Activated CD8-positive, alpha-beta memory T cell treated with anti-CD3 and anti-CD28 coated beads, Interleukin-2, amount 50 U/mL, for 24 hours (primary cell): ENCODE measurements around the gene FAM76A.
A peak's percentile ranks its signal among the peaks of the same experiment; 100 is the strongest.
"Not testable (repeated sequence)": the region's sequence is repeated elsewhere in the genome, so short reads cannot be mapped to it uniquely, and the experiment has no call there.

Experiments
- DNase-seq: peaks from one replicate; pipeline ENCODE4 v3.0.0-alpha.2; 2020; ENCODE audit errors: extremely low read depth

The FAM76A gene

GRCh38 chr1:27725374-27726172 is at the start of gene FAM76A:
Gene FAM76A, plus strand, starts transcription at chr1:27725961. Its CDS starts 120 bp downstream, at chr1:27726081.
- DNase-seq: peak; percentile 97

- DNase-seq: no peak
These were observed 49.4 kb upstream of the FAM76A start for GRCh38 chr1:27676410-27676809.

GRCh38 chr1:27678747-27679146 is 47.0 kb upstream of the FAM76A start:
- no peak for DNase-seq

GRCh38 chr1:27680225-27680791 is 45.5 kb upstream of the FAM76A start:
- DNase-seq: not testable (repeated sequence)

- DNase-seq: not testable (repeated sequence)
These were observed 44.2 kb upstream of the FAM76A start for GRCh38 chr1:27681580-27681979.

- no peak for DNase-seq
These were observed 43.3 kb upstream of the FAM76A start for GRCh38 chr1:27682351-27682944.

GRCh38 chr1:27684176-27684575 is 41.6 kb upstream of the FAM76A start:
- no peak for DNase-seq

GRCh38 chr1:27686223-27686990 is 39.4 kb upstream of the FAM76A start:
- no peak for DNase-seq

GRCh38 chr1:27687906-27688305 is 37.9 kb upstream of the FAM76A start:
- DNase-seq: no peak

- DNase-seq: no peak
These were observed 36.2 kb upstream of the FAM76A start for GRCh38 chr1:27689423-27690173.

- DNase-seq: no peak
These were observed 35.6 kb upstream of the FAM76A start for GRCh38 chr1:27690183-27690582.

- DNase-seq: not testable (repeated sequence)
These were observed 28.9 kb upstream of the FAM76A start for GRCh38 chr1:27696835-27697234.

- no peak for DNase-seq
These were observed 20.8 kb upstream of the FAM76A start for GRCh38 chr1:27704958-27705357.

- DNase-seq: no peak
These were observed 20.2 kb upstream of the FAM76A start for GRCh38 chr1:27705545-27705944.

GRCh38 chr1:27710574-27710973 is 15.2 kb upstream of the FAM76A start:
- DNase-seq: no peak

- no peak for DNase-seq
These were observed 12.5 kb upstream of the FAM76A start for GRCh38 chr1:27713139-27713725.

GRCh38 chr1:27713869-27714513 is 11.8 kb upstream of the FAM76A start:
- DNase-seq: no peak

- no peak for DNase-seq
These were observed 9.4 kb upstream of the FAM76A start for GRCh38 chr1:27716262-27716895.

- DNase-seq: no peak
These were observed 6.2 kb upstream of the FAM76A start for GRCh38 chr1:27719286-27720251.
